ENCODE results near the gene SEMA6B.

The SEMA6B gene

GRCh38 chr19:4496304-4496703, 63.2 kb downstream of the SEMA6B start:
- Histone ChIP-seq H3K27me3 (ENCODE audit: control insufficient read depth in 1 of 2, insufficient read depth in 2 of 2, low read length in 2 of 2) (no peaks in the 10 kb centered on the region), H3K36me3 (ENCODE audit: control insufficient read depth in 2 of 2, insufficient read depth in 2 of 2, low read length in 2 of 2) (peaks cover 18 to 33% of the 10 kb centered on the region in 2 donors), H3K9me3 (ENCODE audit: control insufficient read depth in 2 of 2, low read length in 2 of 2) (no peaks in the 10 kb centered on the region), H3K4me1 (ENCODE audit: control insufficient read depth, insufficient read depth, low read length) (no peaks in the 10 kb centered on the region), H3K27ac (ENCODE audit: low read length) (no peak overlapping the region), H3K9ac (ENCODE audit: low read length in 2 of 2) (no peak overlapping the region), H3K4me3 (ENCODE audit: low read length in 2 of 2) (no peak overlapping the region)

GRCh38 chr19:4495471-4495870, 64.0 kb downstream of the SEMA6B start:
- H3K36me3 ChIP-seq (ENCODE audit: control insufficient read depth in 2 of 2, insufficient read depth in 2 of 2, low read length in 2 of 2) = peaks cover 19 to 30% of the 10 kb centered on the region in 2 donors

GRCh38 chr19:4494691-4495064, 64.8 kb downstream of the SEMA6B start:
- Histone ChIP-seq H3K4me3 (ENCODE audit: low read length in 2 of 2) (no peak overlapping the region), H3K27me3 (ENCODE audit: control insufficient read depth in 1 of 2, insufficient read depth in 2 of 2, low read length in 2 of 2) (no peaks in the 10 kb centered on the region), H3K9me3 (ENCODE audit: control insufficient read depth in 2 of 2, low read length in 2 of 2) (no peaks in the 10 kb centered on the region), H3K9ac (ENCODE audit: low read length in 2 of 2) (no peak overlapping the region), H3K36me3 (ENCODE audit: control insufficient read depth in 2 of 2, insufficient read depth in 2 of 2, low read length in 2 of 2) (peaks cover 26 to 36% of the 10 kb centered on the region in 2 donors), H3K27ac (ENCODE audit: low read length) (no peak overlapping the region), H3K4me1 (ENCODE audit: control insufficient read depth, insufficient read depth, low read length) (no peaks in the 10 kb centered on the region)

More at GRCh38 chr19:4495471-4495870, 64.0 kb downstream of the SEMA6B start:
- no peaks in the 10 kb centered on the region for H3K27me3 ChIP-seq (ENCODE audit: control insufficient read depth in 1 of 2, insufficient read depth in 2 of 2, low read length in 2 of 2)
- H3K27ac ChIP-seq (ENCODE audit: low read length) = no peak overlapping the region
- no peaks in the 10 kb centered on the region for H3K4me1 ChIP-seq (ENCODE audit: control insufficient read depth, insufficient read depth, low read length)
- no peak overlapping the region for H3K9ac ChIP-seq (ENCODE audit: low read length in 2 of 2)
- H3K4me3 ChIP-seq (ENCODE audit: low read length in 2 of 2) = no peak overlapping the region
- no peaks in the 10 kb centered on the region for H3K9me3 ChIP-seq (ENCODE audit: control insufficient read depth in 2 of 2, low read length in 2 of 2)

GRCh38 chr19:4493929-4494690, 65.4 kb downstream of the SEMA6B start:
- H3K36me3 ChIP-seq (ENCODE audit: control insufficient read depth in 2 of 2, insufficient read depth in 2 of 2, low read length in 2 of 2) = peaks cover 28 to 37% of the 10 kb centered on the region in 2 donors
- H3K27ac ChIP-seq (ENCODE audit: low read length) = no peak overlapping the region
- H3K9me3 ChIP-seq (ENCODE audit: control insufficient read depth in 2 of 2, low read length in 2 of 2) = no peaks in the 10 kb centered on the region
- no peak overlapping the region for H3K9ac ChIP-seq (ENCODE audit: low read length in 2 of 2)
- no peaks in the 10 kb centered on the region for H3K27me3 ChIP-seq (ENCODE audit: control insufficient read depth in 1 of 2, insufficient read depth in 2 of 2, low read length in 2 of 2)
- H3K4me1 ChIP-seq (ENCODE audit: control insufficient read depth, insufficient read depth, low read length) = no peaks in the 10 kb centered on the region
- H3K4me3 ChIP-seq (ENCODE audit: low read length in 2 of 2) = no peak overlapping the region

DNA sequence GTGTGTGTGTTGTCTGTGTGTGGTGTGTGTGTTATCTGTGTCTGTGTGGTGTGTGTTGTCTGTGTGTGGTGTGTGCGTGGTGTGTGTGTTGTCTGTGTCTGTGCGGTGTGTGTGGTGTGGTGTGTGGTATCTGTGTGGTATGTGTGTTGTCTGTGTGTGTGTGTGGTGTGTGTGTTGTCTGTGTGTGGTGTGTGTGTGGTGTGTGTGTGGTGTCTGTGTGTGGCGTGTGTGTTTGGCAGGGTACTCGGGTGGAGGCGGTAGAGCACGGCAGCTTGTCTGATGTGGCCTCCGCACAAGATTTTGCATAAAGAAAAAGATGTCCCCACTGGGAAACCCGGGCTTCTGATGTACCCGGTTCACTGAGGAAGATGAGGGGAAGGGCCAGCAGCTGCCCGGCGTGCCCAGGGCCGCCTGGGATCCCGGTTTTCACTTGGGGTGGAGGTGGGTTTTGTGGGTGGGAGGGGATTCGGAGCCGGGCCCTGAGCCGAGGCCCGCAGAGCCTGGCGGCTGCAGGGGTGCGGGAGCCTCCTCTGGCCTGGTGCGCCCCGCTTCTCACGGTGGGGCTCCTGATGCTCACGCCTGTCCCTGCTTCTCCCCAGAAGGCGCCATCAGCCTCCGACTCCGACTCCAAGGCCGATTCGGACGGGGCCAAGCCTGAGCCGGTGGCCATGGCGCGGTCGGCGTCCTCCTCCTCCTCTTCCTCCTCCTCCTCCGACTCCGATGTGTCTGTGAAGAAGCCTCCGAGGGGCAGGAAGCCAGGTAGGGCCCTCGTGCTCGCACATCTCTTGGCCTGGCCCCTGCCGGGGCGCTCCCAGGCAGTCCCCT, 66.2 kb downstream of the SEMA6B start:
- Histone ChIP-seq H3K27me3 (ENCODE audit: control insufficient read depth in 1 of 2, insufficient read depth in 2 of 2, low read length in 2 of 2) (no peaks in the 10 kb centered on the region), H3K27ac (ENCODE audit: low read length) (no peak overlapping the region), H3K9me3 (ENCODE audit: control insufficient read depth in 2 of 2, low read length in 2 of 2) (no peaks in the 10 kb centered on the region), H3K4me1 (ENCODE audit: control insufficient read depth, insufficient read depth, low read length) (no peaks in the 10 kb centered on the region), H3K36me3 (ENCODE audit: control insufficient read depth in 2 of 2, insufficient read depth in 2 of 2, low read length in 2 of 2) (peaks cover 28 to 38% of the 10 kb centered on the region in 2 donors), H3K9ac (ENCODE audit: low read length in 2 of 2) (no peak overlapping the region), H3K4me3 (ENCODE audit: low read length in 2 of 2) (no peak overlapping the region)
